Endothelial cell of umbilical vein (primary cell): ENCODE data around the gene ITPR2.

ENCODE experiments used
- CTCF ChIP-seq, 2 donors: IDR thresholded peaks; 1 replicate in 1 of 2; 2 replicates in 1 of 2; pipeline ENCODE4 v1.5.1; 2011; ENCODE audit warnings: low read length in 2 of 2, mild to moderate bottlenecking in 2 of 2, moderate library complexity in 2 of 2, control low read depth in 1 of 2, inconsistent platforms in 1 of 2, low read depth in 1 of 2; ENCODE audit not compliant: insufficient read depth in 1 of 2; ENCODE audit errors: extremely low read depth in 1 of 2
- EZH2 ChIP-seq: IDR thresholded peaks from 2 replicates; pipeline ENCODE4 v1.6.1; 2012; ENCODE audit warnings: borderline replicate concordance, low read depth, mild to moderate bottlenecking, moderate library complexity, low read length, inconsistent platforms; ENCODE audit not compliant: severe bottlenecking
- FOS ChIP-seq: IDR thresholded peaks from 2 replicates; pipeline ENCODE4 v1.6.1; 2011; ENCODE audit warnings: mild to moderate bottlenecking, low read length, moderate library complexity, borderline replicate concordance; ENCODE audit not compliant: insufficient read depth
- GATA2 ChIP-seq: IDR thresholded peaks from 2 replicates; pipeline ENCODE4 v1.7.0; 2011; ENCODE audit warnings: low read depth, mild to moderate bottlenecking, moderate library complexity, mixed read lengths, low read length; ENCODE audit not compliant: insufficient read length, insufficient read depth
- JUN ChIP-seq: IDR thresholded peaks from 2 replicates; pipeline ENCODE4 v1.6.1; 2011; ENCODE audit warnings: borderline replicate concordance, low read depth; ENCODE audit not compliant: insufficient read length, insufficient read depth
- MAX ChIP-seq: IDR thresholded peaks from 2 replicates; pipeline ENCODE4 v1.6.1; 2011; ENCODE audit not compliant: insufficient read depth, insufficient read length
- POLR2A ChIP-seq: IDR thresholded peaks from 2 replicates; pipeline ENCODE4 v1.6.1; 2012; ENCODE audit warnings: low read depth, mild to moderate bottlenecking, control low read depth, low read length
- POLR2AphosphoS5 ChIP-seq: IDR thresholded peaks from 2 replicates; pipeline ENCODE4 v1.6.1; 2012; ENCODE audit warnings: low read depth, mild to moderate bottlenecking, control low read depth, low read length, moderate library complexity; ENCODE audit not compliant: insufficient read depth

GRCh38 chr12:26507613-26508012 lies 325.4 kb downstream of the ITPR2 start:
- TF ChIP-seq CTCF (IDR thresholded peaks at IDR 0.05; ENCODE audit: extremely low read depth in 1 of 2, insufficient read depth in 1 of 2, low read depth in 1 of 2, low read length in 2 of 2) (no peak), FOS (no peak), EZH2 (no peak), POLR2AphosphoS5 (no peak), POLR2A (no peak), GATA2 (no peak), JUN (no peak), MAX (no peak)
